H1 (cell line): ENCODE data around the gene NUDT9. TPM values are rescaled to one million over a fixed set of nuclear protein-coding genes. Genes with fewer than 3 reads are reported as not detected.

Experiments
- CEBPB ChIP-seq: IDR thresholded peaks from 2 replicates; pipeline ENCODE4 v1.6.1; 2012; ENCODE audit warnings: low read depth, low read length
- CHD1 ChIP-seq: IDR thresholded peaks from 2 replicates; pipeline ENCODE4 v1.6.1; 2012; ENCODE audit warnings: low read depth, low read length, improper control_type of control experiment
- CHD2 ChIP-seq: IDR thresholded peaks from 2 replicates; pipeline ENCODE4 v1.6.1; 2012; ENCODE audit warnings: low read length, improper control_type of control experiment
- POU5F1 ChIP-seq: IDR thresholded peaks from 2 replicates; pipeline ENCODE4 v1.6.1; 2011; ENCODE audit warnings: low read depth, mild to moderate bottlenecking, low read length, moderate library complexity
- SP1 ChIP-seq: IDR thresholded peaks from 2 replicates; pipeline ENCODE4 v1.6.1; 2011; ENCODE audit warnings: low read depth, low read length
- polyA plus RNA-seq, 7 experiments: library from polyadenylated mRNA; depleted of rRNA in 3 of 7; stranded (reverse) in 5 of 7; unstranded in 2 of 7; fragments of >200 nt in 5 of 7; fragments of 200-250 nt in 2 of 7; gene quantifications; 1 replicate in 5 of 7; 2 replicates in 1 of 7; 4 replicates in 1 of 7; pipeline versions ENCODE4 v1.2.1 to v1.2.3, GENCODE V29; 2011 to 2013; ENCODE audit warnings: missing spikeins in 2 of 7, mixed read lengths in 2 of 7
- total RNA-seq: library from RNA; stranded (reverse); fragmentation: NEBNext Ultra II Directional; extraction: Animal tissue kit (Norgen Biotek cat#: 25700); gene quantifications from 2 replicates; pipeline ENCODE4 v1.2.1, GENCODE V29; 2021
- TF ChIP-seq, protein P1 (sequence below): IDR thresholded peaks from 2 replicates; pipeline ENCODE4 v1.6.1; 2012; ENCODE audit warnings: low read length, inconsistent platforms

NUDT9 gene
- total and polyA plus RNA-seq, 2 of the 8 experiments (the other 6 are each of a cell fraction or from before 2014, with no cell fraction given) = 13.2 to 27.6 TPM

DNA sequence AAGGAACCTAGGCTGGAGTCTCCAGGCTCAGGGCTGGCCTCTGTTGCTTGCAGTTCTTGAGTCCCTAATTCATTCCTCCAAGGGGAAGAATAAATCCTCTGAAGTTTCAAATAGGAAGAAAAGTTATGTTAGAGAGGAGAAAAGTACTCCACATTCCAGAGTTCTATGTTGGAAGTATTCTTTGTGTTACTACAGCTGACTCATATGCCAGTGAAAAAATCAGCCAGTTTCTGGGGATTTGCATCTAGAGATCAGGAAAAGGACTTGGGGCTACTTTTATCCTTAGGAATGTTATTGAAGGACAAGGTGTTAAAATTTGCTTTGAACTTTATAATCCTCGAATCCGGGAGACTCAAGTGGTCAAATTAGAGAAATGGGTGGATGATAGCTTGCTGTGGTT lies 11.7 kb upstream of the NUDT9 start (continued):
- no peak for TF ChIP-seq CEBPB
- no peak for TF ChIP-seq CHD2
- no peak for TF ChIP-seq POU5F1
- TF ChIP-seq, protein P1, sequence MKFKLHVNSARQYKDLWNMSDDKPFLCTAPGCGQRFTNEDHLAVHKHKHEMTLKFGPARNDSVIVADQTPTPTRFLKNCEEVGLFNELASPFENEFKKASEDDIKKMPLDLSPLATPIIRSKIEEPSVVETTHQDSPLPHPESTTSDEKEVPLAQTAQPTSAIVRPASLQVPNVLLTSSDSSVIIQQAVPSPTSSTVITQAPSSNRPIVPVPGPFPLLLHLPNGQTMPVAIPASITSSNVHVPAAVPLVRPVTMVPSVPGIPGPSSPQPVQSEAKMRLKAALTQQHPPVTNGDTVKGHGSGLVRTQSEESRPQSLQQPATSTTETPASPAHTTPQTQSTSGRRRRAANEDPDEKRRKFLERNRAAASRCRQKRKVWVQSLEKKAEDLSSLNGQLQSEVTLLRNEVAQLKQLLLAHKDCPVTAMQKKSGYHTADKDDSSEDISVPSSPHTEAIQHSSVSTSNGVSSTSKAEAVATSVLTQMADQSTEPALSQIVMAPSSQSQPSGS = no peak
- TF ChIP-seq CHD1 = no peak
- no peak for TF ChIP-seq SP1
